AG10803 (cell line): Measurements from ENCODE around the gene PRDM16.
"Not testable (repeated sequence)": the region's sequence is repeated elsewhere in the genome, so short reads cannot be mapped to it uniquely, and the experiment has no call there.

ENCODE experiments used
- DNase-seq: peaks from one replicate; pipeline ENCODE4 v3.0.0; 2010; ENCODE audit warnings: low read depth
- H3K4me3 ChIP-seq: 2 replicates; pipeline ENCODE4 v1.5.1; 2011; ENCODE audit warnings: mild to moderate bottlenecking, low read length, control low read depth
- TF ChIP-seq, protein P1 (sequence below): conservative IDR thresholded peaks from 2 replicates; pipeline ENCODE4 v1.5.1; 2011; ENCODE audit warnings: mild to moderate bottlenecking, low read length, control low read depth, inconsistent platforms

PRDM16 gene

DNA sequence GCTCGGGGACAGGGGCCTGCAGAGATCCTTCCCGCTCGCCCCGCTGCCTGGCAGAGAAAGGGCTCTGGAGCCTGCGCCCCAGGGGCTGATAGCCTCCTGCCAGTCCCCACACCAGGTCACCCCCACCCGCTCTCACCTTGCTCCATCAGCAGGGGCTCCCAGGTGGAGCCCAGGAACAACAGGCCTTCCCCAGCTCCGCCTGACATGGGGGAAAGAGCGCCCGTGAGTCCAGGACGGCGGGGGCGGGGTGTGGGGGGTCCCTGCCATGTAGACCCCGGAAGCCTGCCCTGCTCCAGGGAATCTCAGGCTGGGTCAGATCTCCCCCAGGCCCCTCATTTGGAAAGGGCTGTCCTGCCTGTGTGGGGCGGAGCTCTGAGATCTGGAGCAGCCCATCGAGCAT lies 166.5 kb downstream of the PRDM16 start:
- H3K4me3 ChIP-seq: no peak overlapping the region
- TF ChIP-seq, protein P1, sequence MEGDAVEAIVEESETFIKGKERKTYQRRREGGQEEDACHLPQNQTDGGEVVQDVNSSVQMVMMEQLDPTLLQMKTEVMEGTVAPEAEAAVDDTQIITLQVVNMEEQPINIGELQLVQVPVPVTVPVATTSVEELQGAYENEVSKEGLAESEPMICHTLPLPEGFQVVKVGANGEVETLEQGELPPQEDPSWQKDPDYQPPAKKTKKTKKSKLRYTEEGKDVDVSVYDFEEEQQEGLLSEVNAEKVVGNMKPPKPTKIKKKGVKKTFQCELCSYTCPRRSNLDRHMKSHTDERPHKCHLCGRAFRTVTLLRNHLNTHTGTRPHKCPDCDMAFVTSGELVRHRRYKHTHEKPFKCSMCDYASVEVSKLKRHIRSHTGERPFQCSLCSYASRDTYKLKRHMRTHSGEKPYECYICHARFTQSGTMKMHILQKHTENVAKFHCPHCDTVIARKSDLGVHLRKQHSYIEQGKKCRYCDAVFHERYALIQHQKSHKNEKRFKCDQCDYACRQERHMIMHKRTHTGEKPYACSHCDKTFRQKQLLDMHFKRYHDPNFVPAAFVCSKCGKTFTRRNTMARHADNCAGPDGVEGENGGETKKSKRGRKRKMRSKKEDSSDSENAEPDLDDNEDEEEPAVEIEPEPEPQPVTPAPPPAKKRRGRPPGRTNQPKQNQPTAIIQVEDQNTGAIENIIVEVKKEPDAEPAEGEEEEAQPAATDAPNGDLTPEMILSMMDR: no peak
- DNase-seq: no peak

DNA sequence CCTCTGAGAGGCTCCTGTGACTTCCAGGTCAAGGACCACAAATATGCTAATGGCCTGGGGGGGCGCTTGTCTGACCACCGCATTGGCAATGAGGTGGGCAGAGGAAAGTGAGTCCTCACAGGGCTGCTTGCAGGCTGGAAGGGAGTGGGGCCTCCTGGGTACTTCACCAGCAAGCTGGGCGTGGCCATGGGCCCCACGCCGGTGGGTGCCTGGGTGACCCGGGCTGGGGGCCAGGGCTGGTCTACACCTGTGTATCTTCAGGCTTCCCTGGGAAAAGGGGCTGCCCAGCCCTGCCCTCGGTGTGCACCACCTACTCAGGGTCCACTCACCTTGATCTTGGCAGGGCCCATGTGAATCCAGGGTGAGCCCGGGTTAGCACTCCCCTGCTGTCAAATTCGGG lies 167.4 kb downstream of the PRDM16 start:
- H3K4me3 ChIP-seq: no peak overlapping the region
- TF ChIP-seq, protein P1: no peak
- no peak for DNase-seq

DNA sequence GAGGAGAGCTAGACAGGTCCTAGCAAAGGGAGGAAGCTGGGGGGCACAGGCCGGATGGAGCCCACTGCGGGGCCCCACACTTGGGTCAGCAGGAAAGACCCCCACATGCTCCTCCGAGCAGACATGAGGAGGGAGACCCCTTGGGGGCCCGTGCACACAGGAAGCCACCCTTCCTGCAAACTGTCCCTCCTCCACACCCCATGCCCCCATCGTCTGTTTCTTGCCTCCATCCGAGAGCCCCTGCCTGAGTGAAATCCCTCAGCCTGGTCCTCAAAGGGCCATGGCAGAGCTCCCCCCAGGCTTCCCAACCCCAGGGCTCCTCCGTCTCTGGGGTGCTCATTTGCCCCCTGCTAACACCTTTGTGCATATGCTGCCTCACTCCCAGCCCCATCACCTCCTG lies 168.0 kb downstream of the PRDM16 start:
- no peak overlapping the region for H3K4me3 ChIP-seq
- TF ChIP-seq, protein P1: no peak
- no peak for DNase-seq

DNA sequence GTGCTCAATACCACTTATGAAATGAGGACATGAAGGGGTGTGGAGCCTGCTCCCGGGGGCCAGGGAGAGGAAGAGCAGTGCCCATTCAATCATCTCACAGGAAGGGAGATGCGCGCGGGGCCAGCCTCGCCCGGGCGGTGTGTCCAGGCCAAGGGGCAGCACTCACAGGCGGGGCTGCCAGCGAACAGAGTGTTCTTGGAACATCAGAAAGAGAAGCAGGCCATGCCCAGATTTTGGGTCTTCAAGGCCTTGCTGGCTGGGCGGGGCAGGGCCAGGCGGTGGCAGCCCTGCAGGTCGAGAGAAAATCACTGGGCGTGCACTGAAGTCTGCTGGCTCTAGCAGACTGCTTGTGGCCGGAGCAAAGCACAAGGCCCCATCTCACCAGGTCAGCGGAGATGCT lies 168.6 kb downstream of the PRDM16 start:
- TF ChIP-seq, protein P1: no peak
- no peak overlapping the region for H3K4me3 ChIP-seq
- no peak for DNase-seq

DNA sequence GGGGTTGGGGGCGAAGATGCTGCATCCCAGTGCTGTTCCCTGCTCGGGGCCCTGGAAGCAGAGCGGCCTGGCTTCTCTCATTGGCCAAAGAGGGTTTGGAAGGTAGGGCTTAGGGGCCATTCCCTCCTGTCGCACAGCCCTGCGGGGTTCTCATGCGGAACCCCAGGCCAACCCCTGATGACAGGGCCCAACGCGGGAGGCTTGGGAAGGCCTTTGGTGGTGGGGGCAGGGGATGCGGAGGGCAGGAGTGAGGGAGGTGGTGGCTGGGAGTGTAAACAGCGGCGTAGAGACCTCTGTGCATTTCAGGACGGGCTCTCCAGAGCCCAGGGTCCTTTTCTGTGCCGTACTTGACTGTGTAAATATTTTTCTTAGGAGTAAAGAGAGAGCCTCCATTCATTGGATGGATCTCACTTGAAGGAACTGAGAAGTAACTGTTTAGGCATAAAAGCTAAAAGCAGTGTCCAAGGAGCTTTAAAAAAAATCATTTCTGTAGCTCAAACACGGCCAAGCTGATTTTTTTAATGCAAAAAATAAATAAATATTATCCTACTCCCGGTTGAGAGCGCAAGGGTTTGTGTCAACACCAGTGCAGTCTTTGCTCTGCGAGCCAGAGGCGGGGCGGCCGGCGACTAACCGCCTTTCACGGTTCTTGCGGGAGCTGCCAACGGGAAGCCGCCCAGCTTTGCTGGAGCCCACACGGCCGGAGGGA lies 169.1 kb downstream of the PRDM16 start:
- no peak for DNase-seq
- H3K4me3 ChIP-seq: no peak overlapping the region
- TF ChIP-seq, protein P1: no peak

DNA sequence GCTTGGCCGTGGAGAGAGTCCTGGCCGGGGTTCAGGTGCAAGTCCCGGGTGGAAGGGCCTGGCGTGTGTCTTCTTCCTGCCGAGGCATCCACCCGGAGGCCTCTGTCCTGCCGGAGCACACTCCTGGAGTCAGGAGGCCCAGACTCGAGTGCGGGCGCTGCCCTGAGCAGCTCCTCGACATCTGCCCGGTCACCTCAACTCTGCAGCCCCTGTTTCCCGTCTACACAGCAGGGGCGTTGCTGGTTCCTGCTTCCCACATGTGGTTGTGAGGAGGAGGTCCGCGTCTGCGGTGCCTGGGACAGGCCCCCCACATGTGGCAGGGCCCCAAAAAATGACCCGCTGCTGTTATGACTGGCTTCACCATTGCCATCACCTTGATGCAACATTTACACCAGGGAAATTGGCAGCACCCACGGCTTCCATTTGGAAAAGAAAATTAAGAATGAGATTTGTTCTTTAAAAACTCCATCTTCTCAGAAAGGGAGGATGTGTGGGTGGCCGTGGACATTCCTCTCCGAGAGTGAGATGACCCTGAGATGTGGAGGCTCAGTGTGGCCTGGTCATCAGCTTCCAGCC lies 169.8 kb downstream of the PRDM16 start:
- no peak overlapping the region for H3K4me3 ChIP-seq
- DNase-seq: no peak
- TF ChIP-seq, protein P1: no peak

DNA sequence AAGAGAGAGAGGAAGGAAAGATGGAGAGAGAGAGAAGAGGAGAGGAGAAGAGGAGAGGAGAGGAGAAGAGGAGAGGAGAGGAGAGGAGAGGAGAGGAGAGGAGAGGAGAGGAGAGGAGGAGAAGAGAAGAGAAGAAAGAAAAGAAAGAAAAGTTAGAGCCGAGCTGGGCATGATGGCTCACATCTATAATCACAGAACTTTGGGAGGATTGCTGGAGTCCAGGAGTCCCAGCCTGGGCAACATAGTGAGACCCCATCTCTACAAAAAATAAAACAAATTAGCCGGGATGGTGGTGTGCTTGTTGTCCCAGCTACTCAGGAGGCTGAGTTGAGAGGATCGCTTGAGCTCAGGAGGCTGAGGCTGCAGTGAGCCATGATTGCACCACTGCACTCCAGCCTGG lies 171.0 kb downstream of the PRDM16 start:
- DNase-seq, H3K4me3 ChIP-seq: not testable (repeated sequence)
